Skin epidermis (tissue), 12 donors: Measurements from ENCODE around the gene PTHLH.

Experiments used
- H3K27ac ChIP-seq, 21 experiments: fragments of 200-600 bp; sonication (generic) in 11 of 21; one replicate each; pipeline ENCODE4 v1.5.0; 2020; ENCODE audit warnings: mild to moderate bottlenecking in 3 of 21, inconsistent platforms in 2 of 21, moderate library complexity in 2 of 21
- H3K4me3 ChIP-seq, 7 experiments: fragments of 200-600 bp; sonication (generic) in 2 of 7; one replicate each; pipeline ENCODE4 v1.5.0; 2020; ENCODE audit warnings: inconsistent platforms in 2 of 7, mild to moderate bottlenecking in 2 of 7, moderate library complexity in 1 of 7

PTHLH gene

GRCh38 chr12:27975222-27976136 lies 2.9 kb upstream of the PTHLH start:
- Histone ChIP-seq H3K4me3 (peak overlapping the region; percentile 4 to 25 (median 19)), H3K27ac (peak overlapping the region in 2 of 21 experiments; percentile 5 to 20)

GRCh38 chr12:27974735-27975221 lies 2.2 kb upstream of the PTHLH start:
- Histone ChIP-seq H3K4me3 (peak overlapping the region in 6 of 7 experiments; percentile 4 to 25 (median 20)), H3K27ac (peak overlapping the region in 2 of 21 experiments; percentile 5 to 20)

DNA sequence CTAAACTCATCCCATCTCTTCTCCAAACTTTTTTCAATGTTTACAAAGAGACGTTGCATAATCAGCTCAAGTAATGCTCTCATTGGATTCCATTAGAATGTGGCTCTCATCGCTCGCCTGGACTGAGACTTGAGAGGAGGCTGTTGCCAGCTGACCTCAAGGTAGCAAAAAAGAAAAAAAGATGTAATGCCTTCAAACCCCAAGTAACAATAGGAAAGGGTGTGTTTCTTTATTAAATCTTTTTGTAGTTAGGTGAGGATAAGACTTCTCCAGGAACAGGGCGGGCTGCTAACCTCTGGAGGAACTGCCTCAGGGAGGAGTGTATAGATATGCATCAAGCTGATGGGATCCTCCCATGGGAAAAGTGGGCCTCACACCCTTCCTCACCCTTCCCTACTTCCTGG lies 956 bp upstream of the PTHLH start:
- no peak overlapping the region for H3K27ac ChIP-seq

GRCh38 chr12:27971606-27972005 lies 927 bp downstream of the PTHLH start:
- no peak overlapping the region for H3K27ac ChIP-seq
- no peak overlapping the region for H3K4me3 ChIP-seq

More for the DNA sequence above, 956 bp upstream of the PTHLH start:
- H3K4me3 ChIP-seq = no peak overlapping the region

GRCh38 chr12:27971121-27971489 lies 1.4 kb downstream of the PTHLH start:
- Histone ChIP-seq H3K27ac (peak overlapping the region in 9 of 21 experiments; percentile 19 to 79 (median 63)), H3K4me3 (peak overlapping the region in 5 of 7 experiments; percentile 40 to 54 (median 44))

GRCh38 chr12:27970401-27971120 lies 2.0 kb downstream of the PTHLH start:
- H3K4me3 ChIP-seq = peak overlapping the region; percentile 36 to 54 (median 43)
- peak overlapping the region in 17 of 21 experiments; percentile 19 to 79 (median 61) for H3K27ac ChIP-seq

DNA sequence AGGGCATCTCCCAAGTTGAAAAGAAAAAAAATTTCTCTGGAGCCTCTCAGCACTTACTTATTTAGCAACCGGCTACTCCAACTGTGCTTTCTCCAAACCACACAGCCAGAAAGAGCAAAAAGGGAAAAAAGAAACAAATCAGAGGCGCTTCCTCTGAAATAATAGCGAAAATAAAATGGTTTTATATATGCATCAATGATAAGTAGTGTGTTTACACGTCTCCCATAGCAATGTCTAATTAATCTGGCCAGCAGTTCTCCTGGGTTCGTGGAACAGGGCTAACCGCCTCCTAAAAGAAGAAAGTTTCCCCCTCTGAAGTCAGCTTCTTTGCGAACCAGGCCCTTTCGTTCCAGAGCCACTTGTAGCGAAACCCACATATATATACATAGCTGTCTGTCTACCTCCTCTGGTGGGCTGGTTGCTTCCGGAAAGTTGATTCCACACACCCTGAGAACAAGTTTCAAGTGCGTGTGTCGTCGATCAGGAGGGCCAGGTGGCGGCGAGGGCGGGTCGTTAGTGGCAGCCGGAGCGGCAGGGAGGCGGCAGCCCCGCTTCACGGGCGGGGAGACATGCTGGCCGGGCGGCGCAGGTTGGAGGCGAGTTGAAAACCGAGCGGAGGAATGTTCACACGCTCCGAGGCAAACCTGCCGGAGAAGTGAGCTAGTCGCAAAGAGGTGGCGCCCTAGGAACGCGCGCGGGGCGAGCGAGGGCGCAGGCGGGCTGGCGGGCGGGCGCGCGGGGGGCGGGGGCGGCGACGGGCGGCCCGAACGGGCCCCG lies 2.7 kb downstream of the PTHLH start:
- peak overlapping the region in 15 of 21 experiments; percentile 9 to 79 (median 44) for H3K27ac ChIP-seq

DNA sequence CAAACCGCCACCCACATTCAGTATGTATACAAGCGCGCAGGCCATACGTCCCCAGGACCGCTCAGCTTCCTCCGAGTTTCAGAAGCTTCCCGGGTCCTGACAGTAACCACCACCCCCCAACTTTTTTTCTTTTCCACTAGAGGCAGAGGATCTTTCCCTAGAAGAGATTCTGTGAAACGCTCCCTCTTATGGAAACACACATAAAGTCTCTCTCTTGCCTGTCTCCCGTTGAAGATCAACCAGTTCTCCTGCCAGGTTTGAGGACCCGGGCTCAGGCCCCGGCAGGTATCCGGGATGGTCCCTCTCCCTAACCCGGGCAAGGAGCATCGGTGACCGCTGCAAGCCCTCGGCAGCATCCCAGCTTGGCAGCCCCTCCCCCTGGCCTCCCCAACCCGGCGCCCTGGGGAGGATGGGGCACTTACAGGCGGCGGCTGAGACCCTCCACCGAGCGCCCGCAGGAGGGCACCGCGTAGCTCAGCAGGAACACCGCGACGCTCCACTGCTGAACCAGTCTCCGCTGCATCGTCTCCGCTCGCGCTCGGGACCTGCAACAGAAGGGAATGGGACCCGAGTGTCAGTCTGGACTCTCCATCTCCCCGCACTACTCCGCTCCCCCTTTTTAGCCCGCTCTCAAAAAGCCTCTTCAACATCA lies 3.4 kb downstream of the PTHLH start:
- H3K4me3 ChIP-seq = peak overlapping the region; percentile 36 to 54 (median 43)
- H3K27ac ChIP-seq = peak overlapping the region in 11 of 21 experiments; percentile 9 to 73 (median 48)

More for the DNA sequence above, 2.7 kb downstream of the PTHLH start:
- peak overlapping the region; percentile 36 to 54 (median 43) for H3K4me3 ChIP-seq

- Histone ChIP-seq H3K4me3 (no peak overlapping the region), H3K27ac (no peak overlapping the region)
Observed at GRCh38 chr12:27967551-27968054, 4.9 kb downstream of the PTHLH start.

DNA sequence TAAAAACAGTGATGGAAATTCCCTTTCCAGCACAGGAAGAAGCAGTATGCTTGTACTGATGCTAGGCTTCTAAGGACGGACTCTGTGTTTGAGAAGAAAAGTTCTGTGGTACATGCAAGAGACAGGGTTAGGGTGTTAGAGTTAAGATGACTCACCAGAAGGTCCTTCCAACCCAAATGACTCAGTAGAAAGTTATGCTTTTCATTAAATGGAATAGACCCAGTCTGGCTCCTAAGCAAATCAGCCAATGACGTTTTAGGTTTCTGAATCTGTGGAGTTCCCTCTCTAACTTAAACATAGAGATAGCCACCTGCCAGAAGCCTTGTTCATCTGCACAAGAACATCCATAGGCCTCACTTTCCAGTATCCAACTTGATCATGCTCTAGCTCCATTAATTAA lies 5.7 kb downstream of the PTHLH start:
- no peak overlapping the region for H3K4me3 ChIP-seq

DNA sequence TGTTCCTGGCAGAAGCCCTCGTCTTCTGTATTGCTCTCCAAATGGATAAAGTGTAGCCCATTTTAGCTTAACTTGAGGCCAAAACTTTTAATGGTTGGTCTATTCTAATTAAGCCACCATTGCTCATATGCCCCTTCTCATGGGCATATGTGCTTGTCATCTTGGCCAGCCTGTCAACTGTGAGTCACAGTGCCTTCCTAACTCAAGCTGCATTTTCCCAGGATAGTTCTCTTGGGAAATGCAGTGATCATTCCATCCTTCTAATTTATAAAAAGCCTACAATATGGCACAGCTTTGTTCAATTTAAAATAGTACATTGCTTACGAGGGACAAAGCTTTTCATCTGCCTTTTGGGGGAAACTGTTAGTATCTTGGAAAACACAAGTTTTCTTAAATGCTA lies 6.6 kb downstream of the PTHLH start:
- H3K4me3 ChIP-seq = no peak overlapping the region
- no peak overlapping the region for H3K27ac ChIP-seq

More for the DNA sequence above, 5.7 kb downstream of the PTHLH start:
- H3K27ac ChIP-seq = no peak overlapping the region

- no peak overlapping the region for H3K4me3 ChIP-seq
- no peak overlapping the region for H3K27ac ChIP-seq
Observed at GRCh38 chr12:27965411-27965810, 7.1 kb downstream of the PTHLH start.

DNA sequence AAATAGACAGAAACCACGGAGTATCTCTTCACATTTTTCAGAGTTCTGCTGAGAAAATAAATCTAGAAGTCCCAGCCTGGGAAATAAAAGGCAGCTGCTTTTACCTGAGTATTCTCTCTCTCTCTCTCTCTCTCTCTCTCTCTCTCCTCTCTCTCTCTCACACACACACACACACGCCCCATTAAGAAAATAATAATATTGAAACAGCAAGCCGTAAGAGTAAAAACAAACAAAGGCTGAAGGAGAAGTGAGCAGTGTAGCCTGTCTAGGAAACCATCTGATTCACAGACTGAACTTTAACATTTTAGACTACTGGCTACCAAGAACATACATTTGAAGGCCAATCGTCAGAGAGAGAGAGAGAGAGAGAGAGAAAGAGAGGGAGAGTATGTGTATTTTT lies 8.4 kb downstream of the PTHLH start:
- Histone ChIP-seq H3K4me3 (no peak overlapping the region), H3K27ac (no peak overlapping the region)

- Histone ChIP-seq H3K27ac (no peak overlapping the region), H3K4me3 (no peak overlapping the region)
Observed at GRCh38 chr12:27960821-27961220, 11.7 kb downstream of the PTHLH start.

DNA sequence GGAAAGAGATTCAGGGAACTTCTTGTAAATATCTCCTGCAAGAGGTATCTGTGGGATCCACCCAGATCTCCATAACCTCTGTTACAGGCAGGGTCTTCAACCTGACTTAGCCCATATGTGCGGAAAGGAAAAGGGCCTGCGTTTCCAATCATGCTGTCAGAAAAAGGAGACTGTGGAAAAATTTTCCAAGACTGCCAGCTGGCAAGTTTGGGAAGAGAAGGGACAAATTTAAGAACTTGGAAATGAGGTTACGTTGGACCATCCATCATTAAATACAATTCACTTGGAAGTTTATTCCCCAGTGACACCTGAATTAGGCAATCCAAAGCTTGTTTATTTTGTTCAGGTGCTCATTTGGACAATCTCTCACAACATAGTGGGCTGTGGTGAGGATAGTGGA lies 13.9 kb downstream of the PTHLH start:
- Histone ChIP-seq H3K27ac (no peak overlapping the region), H3K4me3 (no peak overlapping the region)

GRCh38 chr12:27957366-27957765 lies 15.2 kb downstream of the PTHLH start:
- Histone ChIP-seq H3K27ac (no peak overlapping the region), H3K4me3 (no peak overlapping the region)

GRCh38 chr12:27953817-27954216 lies 18.7 kb downstream of the PTHLH start:
- Histone ChIP-seq H3K27ac (no peak overlapping the region), H3K4me3 (no peak overlapping the region)

DNA sequence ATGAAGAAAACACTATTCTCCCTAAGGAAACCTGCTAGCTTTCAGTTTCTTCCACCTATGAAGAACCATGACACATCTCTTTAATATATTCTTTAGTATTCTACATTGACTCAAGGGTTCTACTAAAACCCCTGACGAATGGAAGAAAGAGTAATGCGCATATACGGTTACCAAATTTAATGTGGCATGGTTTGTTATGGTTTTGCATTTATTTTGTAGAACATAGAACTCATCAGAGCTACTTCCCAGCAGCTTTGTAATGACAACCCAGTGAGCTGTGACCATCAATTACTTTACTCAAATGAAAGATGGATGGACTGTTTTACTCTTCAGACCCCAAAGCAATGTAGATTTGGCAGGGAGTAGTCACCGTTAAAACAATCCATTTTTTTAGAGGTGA lies 19.2 kb downstream of the PTHLH start:
- no peak overlapping the region for H3K4me3 ChIP-seq

GRCh38 chr12:27952510-27952909 lies 20.0 kb downstream of the PTHLH start:
- H3K4me3 ChIP-seq = no peak overlapping the region
- H3K27ac ChIP-seq = no peak overlapping the region

More for the DNA sequence above, 19.2 kb downstream of the PTHLH start:
- H3K27ac ChIP-seq = no peak overlapping the region
